Measurements from ENCODE around the gene KCNAB1.

The KCNAB1 gene

DNA sequence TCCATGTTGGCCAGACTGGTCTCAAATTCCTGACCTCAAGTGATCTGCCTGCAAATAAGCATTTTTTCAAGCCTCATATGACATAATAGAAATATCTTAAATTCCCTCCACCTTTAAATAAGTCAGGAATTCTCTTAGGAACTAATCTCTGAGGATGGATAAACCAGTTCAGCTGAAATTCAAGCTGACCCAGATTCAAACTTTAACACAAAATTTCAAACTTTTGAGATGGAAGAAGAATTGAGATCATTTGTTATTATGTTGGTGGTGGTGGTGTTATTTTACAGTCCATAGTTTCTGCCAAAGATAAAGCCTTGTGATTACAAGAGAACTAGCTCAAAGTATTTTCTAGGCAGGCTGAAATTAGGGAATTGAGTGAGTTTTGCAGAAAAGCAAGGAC, 349.1 kb downstream of the KCNAB1 start:
- no peak for DNase-seq

DNA sequence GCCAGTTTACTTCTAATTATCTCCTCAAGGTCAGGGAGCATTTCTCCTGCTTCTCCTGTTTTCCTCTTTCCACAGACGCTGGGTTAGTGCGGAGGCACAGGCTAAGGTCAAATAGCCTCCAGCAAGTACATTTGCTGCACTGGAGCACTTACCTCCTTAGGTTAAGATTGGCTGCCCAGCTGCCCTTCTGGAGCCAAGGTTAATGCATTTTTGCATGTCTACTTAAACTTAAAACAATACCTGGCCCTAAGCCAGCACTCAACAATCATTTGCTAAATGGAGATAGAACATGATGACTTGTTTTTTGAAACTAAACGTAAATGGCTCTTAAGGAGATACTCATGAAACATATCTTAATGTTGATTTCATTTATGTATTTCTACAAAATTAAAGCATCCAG, 351.1 kb downstream of the KCNAB1 start:
- no peak for DNase-seq

- DNase-seq: no peak
These were observed 351.8 kb downstream of the KCNAB1 start for GRCh38 chr3:156472150-156472549.

- DNase-seq: no peak
These were observed 352.3 kb downstream of the KCNAB1 start for GRCh38 chr3:156472684-156473083.

DNA sequence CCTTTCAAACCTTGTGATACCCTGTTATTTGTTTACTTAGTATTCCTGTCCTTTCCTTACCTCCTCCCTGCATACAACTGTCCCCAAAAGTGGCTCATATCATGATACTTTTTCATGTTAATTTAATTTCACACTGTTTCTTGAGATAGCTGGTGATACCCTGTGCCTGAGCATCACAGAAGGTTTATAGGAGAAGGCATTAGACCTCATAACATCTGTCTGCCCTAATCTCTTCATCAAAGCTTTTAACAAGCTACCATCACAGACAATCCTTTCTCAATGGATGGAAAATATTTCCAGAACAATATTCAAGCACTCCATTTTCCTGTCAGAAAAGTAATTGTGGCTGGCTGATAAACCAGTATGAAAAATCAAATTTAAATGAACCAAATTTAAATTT, 353.0 kb downstream of the KCNAB1 start:
- DNase-seq: no peak

GRCh38 chr3:156474560-156475389, 354.4 kb downstream of the KCNAB1 start:
- no peak for DNase-seq

GRCh38 chr3:156477323-156477722, 356.9 kb downstream of the KCNAB1 start:
- no peak for DNase-seq

- no peak for DNase-seq
These were observed 358.5 kb downstream of the KCNAB1 start for GRCh38 chr3:156478891-156479290.

- DNase-seq: no peak
These were observed 359.2 kb downstream of the KCNAB1 start for GRCh38 chr3:156479604-156480003.

DNA sequence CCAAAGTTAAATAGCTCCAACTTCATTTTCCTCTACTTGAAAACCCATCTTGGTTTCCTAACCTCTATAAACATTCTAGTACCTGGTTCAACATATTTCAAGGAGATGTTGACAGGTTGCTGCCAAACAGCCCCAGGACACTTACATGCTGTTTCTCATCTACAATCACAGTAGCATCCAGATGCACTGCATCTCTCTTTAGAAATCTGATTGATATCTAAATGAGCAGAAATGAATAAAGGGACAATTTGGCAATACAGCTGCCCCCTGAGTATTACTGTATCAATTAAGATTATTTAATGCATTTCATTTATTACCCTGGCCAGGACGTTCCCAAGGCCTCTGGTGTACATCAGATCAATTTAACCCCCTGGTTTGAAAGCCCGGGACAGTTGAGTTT, 360.6 kb downstream of the KCNAB1 start:
- no peak for DNase-seq

- DNase-seq: no peak
These were observed 362.6 kb downstream of the KCNAB1 start for GRCh38 chr3:156483002-156483401.

- no peak for DNase-seq
These were observed 363.0 kb downstream of the KCNAB1 start for GRCh38 chr3:156483426-156483825.

DNA sequence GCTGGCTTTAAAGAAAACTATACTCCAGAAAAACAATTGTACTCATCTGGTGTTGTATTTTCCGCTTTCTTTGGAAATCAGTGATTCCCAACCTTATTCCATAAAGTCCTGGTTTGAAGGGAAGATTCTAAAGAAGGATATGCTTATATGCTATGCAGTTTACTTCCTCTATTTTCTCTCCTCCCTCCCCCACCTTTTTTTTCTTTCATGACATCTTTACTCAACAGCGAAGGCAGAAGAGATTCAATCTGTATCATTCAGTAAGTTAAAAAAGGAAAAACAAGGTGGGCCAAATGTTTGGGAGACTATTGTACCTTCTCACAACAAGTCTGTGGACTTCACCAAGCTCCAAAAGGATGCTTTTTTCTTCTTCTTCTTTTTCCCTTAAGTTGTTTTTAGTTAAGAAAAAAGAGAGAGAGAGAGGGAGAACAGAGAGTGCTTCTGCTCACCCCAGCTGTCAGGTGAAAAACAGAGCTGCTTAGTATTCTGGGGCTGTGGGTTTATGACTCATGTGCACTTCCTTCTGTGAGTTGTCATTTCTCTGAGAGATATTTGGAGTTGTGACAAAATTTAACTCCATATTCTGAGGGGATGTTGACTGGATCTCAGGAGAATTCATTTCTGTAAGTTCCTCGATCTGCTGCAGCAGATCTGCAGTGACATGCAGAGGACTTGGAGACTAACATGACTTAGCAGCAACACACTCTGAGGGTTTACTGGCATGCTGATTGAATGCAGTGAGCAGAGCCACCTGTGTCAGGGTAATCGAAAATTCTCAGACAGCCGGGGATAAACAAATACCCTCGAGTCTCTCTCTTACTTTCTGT, 363.8 kb downstream of the KCNAB1 start:
- DNase-seq: no peak

GRCh38 chr3:156488767-156489166, 368.4 kb downstream of the KCNAB1 start:
- no peak for DNase-seq

- no peak for DNase-seq
These were observed 369.1 kb downstream of the KCNAB1 start for GRCh38 chr3:156489462-156489911.

DNA sequence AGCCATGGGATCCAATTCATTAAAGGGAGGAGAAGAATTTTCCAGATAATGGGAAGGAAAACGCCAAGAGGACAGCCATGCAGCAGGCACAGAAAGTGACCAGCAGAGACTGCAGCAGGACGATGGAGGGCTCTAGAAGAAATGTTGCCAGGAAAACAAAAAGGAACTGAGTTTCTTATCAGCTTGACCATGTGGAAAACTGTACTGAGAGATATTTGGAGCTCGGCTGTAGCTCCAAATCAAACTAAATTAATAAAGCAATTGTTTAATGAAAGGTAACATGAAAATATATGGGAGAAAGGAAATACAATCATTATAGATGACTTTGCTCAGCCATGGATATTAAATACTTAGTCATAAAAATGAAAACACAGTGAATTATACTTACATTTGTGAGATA, 370.8 kb downstream of the KCNAB1 start:
- no peak for DNase-seq

DNA sequence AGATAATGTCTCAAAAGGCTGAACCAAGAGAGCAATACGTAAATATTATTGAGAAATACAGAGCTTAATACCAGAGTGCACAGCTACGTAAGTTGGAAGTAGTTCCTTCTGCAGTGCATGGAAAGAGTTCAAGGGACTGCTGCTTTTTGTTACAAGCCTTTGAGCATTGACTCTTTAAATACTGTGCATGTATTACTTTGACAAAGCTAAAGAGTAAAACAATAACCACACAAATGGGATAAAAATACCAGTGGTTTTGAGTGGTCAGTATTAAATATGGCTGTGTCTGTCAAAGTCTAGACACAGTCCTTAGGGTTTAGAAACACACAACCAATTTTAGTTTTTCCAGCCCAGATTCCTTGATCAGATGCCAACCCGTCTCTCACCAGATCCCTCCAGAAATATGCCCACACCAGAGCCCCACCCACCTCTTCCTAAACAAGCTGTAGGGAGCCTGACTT, 372.5 kb downstream of the KCNAB1 start:
- DNase-seq: no peak

- no peak for DNase-seq
These were observed 373.5 kb downstream of the KCNAB1 start for GRCh38 chr3:156493887-156494286.

- no peak for DNase-seq
These were observed 375.4 kb downstream of the KCNAB1 start for GRCh38 chr3:156495816-156496215.

GRCh38 chr3:156497326-156497725, 376.9 kb downstream of the KCNAB1 start:
- no peak for DNase-seq

- no peak for DNase-seq
These were observed 377.9 kb downstream of the KCNAB1 start for GRCh38 chr3:156498307-156498706.

DNA sequence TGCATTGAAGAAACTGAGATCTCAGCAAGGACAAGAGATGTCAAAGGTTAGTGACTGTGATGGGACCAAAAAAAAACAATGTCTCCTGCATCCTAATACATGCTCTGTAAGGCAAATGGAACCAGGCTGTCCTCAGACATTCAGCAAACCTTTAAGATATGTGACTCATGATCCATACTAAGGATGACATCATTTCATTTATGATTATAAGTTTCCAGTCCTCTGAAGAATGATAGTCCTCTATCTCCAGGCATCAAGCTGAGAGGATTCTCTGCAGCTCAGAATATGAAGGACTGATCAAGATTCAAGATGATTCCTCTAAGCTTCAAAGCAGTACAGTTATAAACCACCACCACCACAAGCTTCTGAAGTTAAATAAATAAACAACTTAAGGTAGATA, 386.9 kb downstream of the KCNAB1 start:
- DNase-seq: no peak

- no peak for DNase-seq
These were observed 389.1 kb downstream of the KCNAB1 start for GRCh38 chr3:156509189-156510174.
